ENCODE data around the gene CNOT3. TPM values are rescaled to one million over a fixed set of nuclear protein-coding genes. Genes with fewer than 3 reads are reported as not detected.

The CNOT3 gene
- polyA plus RNA-seq, 1 of the 3 experiments (the other 2 are of a cell fraction) = 14.2 TPM

DNA sequence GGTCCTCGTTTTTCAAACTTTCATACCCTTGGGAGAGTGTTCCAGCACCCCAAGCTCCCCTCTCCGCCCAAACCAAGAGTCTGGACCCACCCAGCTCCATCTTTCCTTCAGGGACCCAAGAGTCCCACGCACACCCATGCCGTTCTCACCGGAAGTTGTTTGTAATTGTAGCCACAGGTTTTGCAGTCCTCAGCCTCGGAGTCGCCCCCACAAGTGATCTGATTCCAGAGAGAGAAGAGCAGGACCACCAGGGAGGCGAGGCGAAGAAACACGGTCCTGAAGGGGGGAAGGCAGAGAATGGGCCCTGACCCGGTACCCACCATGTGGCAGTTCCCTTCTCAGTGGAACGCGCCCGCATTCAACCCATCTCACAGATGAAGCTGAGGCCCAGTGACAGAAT lies 25.3 kb downstream of the CNOT3 start:
- Histone ChIP-seq H3K9me2 (no peaks in the 10 kb centered on the region), H3K4me3 (ENCODE audit: low read depth in 2 of 2, low read length in 1 of 2) (no peak overlapping the region), H3K9ac (no peak overlapping the region), H4K20me1 (ENCODE audit: insufficient read depth) (no peaks in the 10 kb centered on the region), H3F3A (replicated peaks; ENCODE audit: insufficient read depth) (no peaks in the 10 kb centered on the region), H3K27ac (ENCODE audit: low read depth in 2 of 2, low read length in 1 of 2) (no peak overlapping the region), H3K9me3 (no peaks in the 10 kb centered on the region), H2AFZ (ENCODE audit: low read depth) (no peak overlapping the region), H3K27me3 (ENCODE audit: insufficient read depth) (no peaks in the 10 kb centered on the region), H3K36me3 (replicated peaks in 1 of 2; ENCODE audit: control insufficient read depth in 1 of 2, insufficient read depth in 2 of 2, low read length in 1 of 2) (peaks cover 0 to 2% of the 10 kb centered on the region in 2 experiments), H3K4me2 (no peak overlapping the region), H3K79me2 (ENCODE audit: insufficient read depth) (peaks cover 19% of the 10 kb centered on the region; the same call in 1 of the 2 replicates), H3K4me1 (ENCODE audit: control insufficient read depth in 1 of 2, insufficient read depth in 2 of 2, low read depth in 1 of 2, low read length in 1 of 2) (peaks cover 7 to 19% of the 10 kb centered on the region in 2 experiments; a peak in 2 of 4 replicates)
- ChIA-PET POLR2A (no interaction called here), CTCF (interaction anchor here (1.4 kb wide), 1 partner anchor 15 kb away, joined by 3 read pairs; no protein-coding TSS in a partner anchor)
- DNase-seq = no peak
- TF ChIP-seq, protein P1, sequence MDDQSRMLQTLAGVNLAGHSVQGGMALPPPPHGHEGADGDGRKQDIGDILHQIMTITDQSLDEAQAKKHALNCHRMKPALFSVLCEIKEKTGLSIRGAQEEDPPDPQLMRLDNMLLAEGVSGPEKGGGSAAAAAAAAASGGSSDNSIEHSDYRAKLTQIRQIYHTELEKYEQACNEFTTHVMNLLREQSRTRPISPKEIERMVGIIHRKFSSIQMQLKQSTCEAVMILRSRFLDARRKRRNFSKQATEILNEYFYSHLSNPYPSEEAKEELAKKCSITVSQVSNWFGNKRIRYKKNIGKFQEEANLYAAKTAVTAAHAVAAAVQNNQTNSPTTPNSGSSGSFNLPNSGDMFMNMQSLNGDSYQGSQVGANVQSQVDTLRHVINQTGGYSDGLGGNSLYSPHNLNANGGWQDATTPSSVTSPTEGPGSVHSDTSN (IDR thresholded peaks at IDR 0.05) = no peak
- TF ChIP-seq NFIC (IDR thresholded peaks at IDR 0.05; ENCODE audit: borderline replicate concordance) (no peak), EP300 (IDR thresholded peaks at IDR 0.05; ENCODE audit: borderline replicate concordance in 1 of 2, low read depth in 1 of 2, low read length in 1 of 2) (no peak), SIN3A (IDR thresholded peaks at IDR 0.05; ENCODE audit: borderline replicate concordance, low read depth, low read length) (no peak), FOSL2 (IDR thresholded peaks at IDR 0.05; ENCODE audit: borderline replicate concordance, low read depth) (no peak), ELF1 (IDR thresholded peaks at IDR 0.05) (no peak), TEAD4 (IDR thresholded peaks at IDR 0.05; ENCODE audit: borderline replicate concordance, insufficient read depth) (no peak)
- TF ChIP-seq, protein P2, sequence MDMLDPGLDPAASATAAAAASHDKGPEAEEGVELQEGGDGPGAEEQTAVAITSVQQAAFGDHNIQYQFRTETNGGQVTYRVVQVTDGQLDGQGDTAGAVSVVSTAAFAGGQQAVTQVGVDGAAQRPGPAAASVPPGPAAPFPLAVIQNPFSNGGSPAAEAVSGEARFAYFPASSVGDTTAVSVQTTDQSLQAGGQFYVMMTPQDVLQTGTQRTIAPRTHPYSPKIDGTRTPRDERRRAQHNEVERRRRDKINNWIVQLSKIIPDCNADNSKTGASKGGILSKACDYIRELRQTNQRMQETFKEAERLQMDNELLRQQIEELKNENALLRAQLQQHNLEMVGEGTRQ (IDR thresholded peaks at IDR 0.05; ENCODE audit: borderline replicate concordance, low read depth, low read length) = no peak
- TF ChIP-seq, protein P3, sequence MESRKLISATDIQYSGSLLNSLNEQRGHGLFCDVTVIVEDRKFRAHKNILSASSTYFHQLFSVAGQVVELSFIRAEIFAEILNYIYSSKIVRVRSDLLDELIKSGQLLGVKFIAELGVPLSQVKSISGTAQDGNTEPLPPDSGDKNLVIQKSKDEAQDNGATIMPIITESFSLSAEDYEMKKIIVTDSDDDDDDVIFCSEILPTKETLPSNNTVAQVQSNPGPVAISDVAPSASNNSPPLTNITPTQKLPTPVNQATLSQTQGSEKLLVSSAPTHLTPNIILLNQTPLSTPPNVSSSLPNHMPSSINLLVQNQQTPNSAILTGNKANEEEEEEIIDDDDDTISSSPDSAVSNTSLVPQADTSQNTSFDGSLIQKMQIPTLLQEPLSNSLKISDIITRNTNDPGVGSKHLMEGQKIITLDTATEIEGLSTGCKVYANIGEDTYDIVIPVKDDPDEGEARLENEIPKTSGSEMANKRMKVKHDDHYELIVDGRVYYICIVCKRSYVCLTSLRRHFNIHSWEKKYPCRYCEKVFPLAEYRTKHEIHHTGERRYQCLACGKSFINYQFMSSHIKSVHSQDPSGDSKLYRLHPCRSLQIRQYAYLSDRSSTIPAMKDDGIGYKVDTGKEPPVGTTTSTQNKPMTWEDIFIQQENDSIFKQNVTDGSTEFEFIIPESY (IDR thresholded peaks at IDR 0.05; ENCODE audit: borderline replicate concordance, low read depth) = no peak
- WGBS (ENCODE audit: low lambda C conversion rate) = 86% methylated on average over 14 of the region's 14 CpGs

DNA sequence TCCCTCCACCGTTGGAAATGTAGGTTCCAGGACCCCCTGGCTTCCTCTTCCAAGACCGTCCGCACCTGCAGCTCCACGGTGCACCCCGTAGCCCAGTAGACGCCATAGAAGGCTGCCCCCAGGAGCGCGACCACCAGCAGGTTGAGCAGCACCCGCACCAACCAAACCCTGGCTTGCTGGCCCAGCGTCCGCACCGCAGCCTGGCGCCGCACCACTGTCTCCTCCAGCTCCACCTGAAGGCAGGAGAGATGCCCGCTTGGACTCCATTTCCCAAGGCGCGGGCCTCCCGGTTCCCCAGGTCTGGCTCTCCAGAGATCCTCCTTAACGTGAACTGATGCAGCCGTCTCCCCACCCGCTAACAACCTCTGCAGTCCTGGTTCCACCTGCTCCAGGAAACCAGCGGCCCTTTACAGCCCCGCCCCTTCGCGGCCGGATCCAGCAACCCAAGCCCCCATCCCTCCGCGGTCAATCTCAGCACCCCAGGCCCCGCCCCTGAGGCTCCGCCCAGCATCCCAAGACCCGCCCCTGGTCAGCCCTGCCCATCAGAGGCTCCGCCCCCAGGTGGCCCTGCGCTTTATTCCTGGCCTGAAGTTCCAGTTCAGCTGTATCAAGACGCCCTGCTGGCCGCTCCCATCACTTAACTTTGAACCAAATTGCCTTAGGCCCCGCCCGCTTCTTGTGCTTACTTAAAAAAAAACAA lies 27.0 kb downstream of the CNOT3 start:
- Histone ChIP-seq H3K4me3 (ENCODE audit: low read depth in 2 of 2, low read length in 1 of 2) (no peak overlapping the region), H3K36me3 (replicated peaks in 1 of 2; ENCODE audit: control insufficient read depth in 1 of 2, insufficient read depth in 2 of 2, low read length in 1 of 2) (no peaks in the 10 kb centered on the region), H3K9me2 (no peaks in the 10 kb centered on the region), H4K20me1 (ENCODE audit: insufficient read depth) (no peaks in the 10 kb centered on the region), H3K79me2 (ENCODE audit: insufficient read depth) (peaks cover 9% of the 10 kb centered on the region; the same call in 1 of the 2 replicates), H3K4me1 (ENCODE audit: control insufficient read depth in 1 of 2, insufficient read depth in 2 of 2, low read depth in 1 of 2, low read length in 1 of 2) (peaks cover 0 to 11% of the 10 kb centered on the region in 2 experiments; a peak in 1 of 4 replicates), H3K9me3 (no peaks in the 10 kb centered on the region), H2AFZ (ENCODE audit: low read depth) (no peak overlapping the region), H3K27ac (ENCODE audit: low read depth in 2 of 2, low read length in 1 of 2) (no peak overlapping the region), H3K4me2 (no peak overlapping the region), H3F3A (replicated peaks; ENCODE audit: insufficient read depth) (no peaks in the 10 kb centered on the region), H3K9ac (no peak overlapping the region), H3K27me3 (ENCODE audit: insufficient read depth) (no peaks in the 10 kb centered on the region)
- no peak for DNase-seq
- WGBS (ENCODE audit: low lambda C conversion rate) = 93% methylated on average over 37 of the region's 37 CpGs
- CTCF ChIA-PET = interaction anchor here (1.1 to 1.6 kb wide), 2 partner anchors 66 to 68 kb away, joined by 4 to 5 read pairs; no protein-coding TSS in a partner anchor
- POLR2A ChIA-PET = no interaction called here
- TF ChIP-seq, protein P4, sequence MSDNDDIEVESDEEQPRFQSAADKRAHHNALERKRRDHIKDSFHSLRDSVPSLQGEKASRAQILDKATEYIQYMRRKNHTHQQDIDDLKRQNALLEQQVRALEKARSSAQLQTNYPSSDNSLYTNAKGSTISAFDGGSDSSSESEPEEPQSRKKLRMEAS (IDR thresholded peaks at IDR 0.05; ENCODE audit: low read depth) = no peak
- TF ChIP-seq SMC3 (IDR thresholded peaks at IDR 0.05; ENCODE audit: low read depth, low read length) (no peak), RAD21 (IDR thresholded peaks at IDR 0.05; ENCODE audit: low read length) (no peak), TEAD4 (IDR thresholded peaks at IDR 0.05; ENCODE audit: borderline replicate concordance, insufficient read depth) (no peak), JUND (IDR thresholded peaks at IDR 0.05) (no peak), EZH2phosphoT487 (IDR thresholded peaks at IDR 0.05; ENCODE audit: borderline replicate concordance, low read depth) (no peak), GABPA (IDR thresholded peaks at IDR 0.05; ENCODE audit: low read depth) (no peak), RFX5 (IDR thresholded peaks at IDR 0.05; ENCODE audit: low read length) (no peak), FOXM1 (IDR thresholded peaks at IDR 0.05; ENCODE audit: low read depth) (no peak), RXRA (IDR thresholded peaks at IDR 0.05; ENCODE audit: borderline replicate concordance, low read depth) (no peak), MXI1 (IDR thresholded peaks at IDR 0.05; ENCODE audit: low read depth, low read length) (no peak), SIN3A (IDR thresholded peaks at IDR 0.05; ENCODE audit: borderline replicate concordance, low read depth, low read length) (no peak), CHD2 (IDR thresholded peaks at IDR 0.05; ENCODE audit: low read length, partially characterized antibody) (no peak)
- TF ChIP-seq, protein P5, sequence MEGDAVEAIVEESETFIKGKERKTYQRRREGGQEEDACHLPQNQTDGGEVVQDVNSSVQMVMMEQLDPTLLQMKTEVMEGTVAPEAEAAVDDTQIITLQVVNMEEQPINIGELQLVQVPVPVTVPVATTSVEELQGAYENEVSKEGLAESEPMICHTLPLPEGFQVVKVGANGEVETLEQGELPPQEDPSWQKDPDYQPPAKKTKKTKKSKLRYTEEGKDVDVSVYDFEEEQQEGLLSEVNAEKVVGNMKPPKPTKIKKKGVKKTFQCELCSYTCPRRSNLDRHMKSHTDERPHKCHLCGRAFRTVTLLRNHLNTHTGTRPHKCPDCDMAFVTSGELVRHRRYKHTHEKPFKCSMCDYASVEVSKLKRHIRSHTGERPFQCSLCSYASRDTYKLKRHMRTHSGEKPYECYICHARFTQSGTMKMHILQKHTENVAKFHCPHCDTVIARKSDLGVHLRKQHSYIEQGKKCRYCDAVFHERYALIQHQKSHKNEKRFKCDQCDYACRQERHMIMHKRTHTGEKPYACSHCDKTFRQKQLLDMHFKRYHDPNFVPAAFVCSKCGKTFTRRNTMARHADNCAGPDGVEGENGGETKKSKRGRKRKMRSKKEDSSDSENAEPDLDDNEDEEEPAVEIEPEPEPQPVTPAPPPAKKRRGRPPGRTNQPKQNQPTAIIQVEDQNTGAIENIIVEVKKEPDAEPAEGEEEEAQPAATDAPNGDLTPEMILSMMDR (IDR thresholded peaks at IDR 0.05) = no peak
